GM15510 (cell line): ENCODE measurements around the gene TAS2R5.

Source experiments
- POLR2A ChIP-seq: IDR thresholded peaks from 3 replicates; pipeline ENCODE4 v1.6.1; 2011; ENCODE audit warnings: borderline replicate concordance; ENCODE audit not compliant: insufficient read length; ENCODE audit errors: extremely low read depth

The TAS2R5 gene

GRCh38 chr7:141840708-141841107 lies 50.7 kb downstream of the TAS2R5 start:
- no peak for TF ChIP-seq POLR2A
